HG03354 (cell line): ENCODE results near the gene FGFR1OP2.
A peak's percentile ranks its signal among the peaks of the same experiment; 100 is the strongest.
"Not testable (repeated sequence)": the region's sequence is repeated elsewhere in the genome, so short reads cannot be mapped to it uniquely, and the experiment has no call there.

Experiments
- ATAC-seq: cut with Tn5 transposase; IDR thresholded peaks from one replicate; pipeline ENCODE4 v1.9.1; 2021; ENCODE audit warnings: mild to moderate bottlenecking; ENCODE audit not compliant: unreplicated experiment, poor library complexity, severe bottlenecking

FGFR1OP2 gene

DNA sequence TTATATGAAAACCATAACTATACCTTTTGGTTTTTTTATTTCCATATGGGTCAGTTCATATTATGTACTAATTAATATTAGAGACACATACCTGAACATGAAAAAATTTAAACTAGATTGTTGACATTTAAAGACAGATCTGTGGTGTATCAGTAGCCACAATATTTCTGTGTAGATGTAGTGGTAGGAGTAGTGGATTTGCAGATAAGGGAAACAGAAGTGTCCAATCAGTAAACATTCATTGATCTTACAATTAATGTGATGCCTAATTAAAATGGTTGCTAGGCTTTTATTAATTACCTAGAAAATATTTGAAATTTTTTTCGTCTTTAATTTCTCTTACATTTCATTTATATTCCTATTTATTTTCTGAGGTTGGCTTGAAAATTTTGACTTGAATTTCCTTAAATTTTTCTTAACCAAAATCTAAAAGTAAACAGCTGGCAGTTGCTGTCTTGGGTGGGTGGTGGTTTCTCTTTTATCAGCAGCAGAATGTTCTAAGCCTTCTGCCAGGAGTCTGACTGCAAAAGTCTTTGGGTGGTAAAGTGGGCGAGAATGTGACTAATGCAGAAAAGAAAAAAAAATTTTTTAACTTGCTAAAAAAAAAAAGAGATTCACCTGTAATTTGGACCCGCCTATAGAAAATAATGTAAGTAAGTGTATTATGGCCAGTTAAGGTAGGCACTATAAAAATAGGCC lies 2.4 kb downstream of the FGFR1OP2 start:
- ATAC-seq: no peak

DNA sequence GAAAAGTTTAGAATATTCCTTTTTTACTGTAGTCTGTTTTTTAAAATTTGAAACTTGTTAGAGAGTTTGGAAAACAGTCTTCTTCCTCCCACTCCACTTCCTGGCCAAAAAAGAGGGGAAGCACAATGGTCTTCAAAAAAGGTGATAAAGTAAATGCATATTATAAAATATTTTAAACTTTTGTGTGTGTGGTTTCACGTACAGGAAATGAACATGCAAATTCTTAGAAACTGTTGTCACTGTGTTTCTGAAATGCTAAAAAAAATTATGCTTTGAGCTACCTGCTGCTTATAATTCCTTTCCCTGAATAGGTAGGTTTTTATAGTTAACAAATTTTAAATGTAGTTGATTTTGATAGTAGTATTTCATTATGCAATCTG lies 2.9 kb downstream of the FGFR1OP2 start:
- ATAC-seq: no peak

DNA sequence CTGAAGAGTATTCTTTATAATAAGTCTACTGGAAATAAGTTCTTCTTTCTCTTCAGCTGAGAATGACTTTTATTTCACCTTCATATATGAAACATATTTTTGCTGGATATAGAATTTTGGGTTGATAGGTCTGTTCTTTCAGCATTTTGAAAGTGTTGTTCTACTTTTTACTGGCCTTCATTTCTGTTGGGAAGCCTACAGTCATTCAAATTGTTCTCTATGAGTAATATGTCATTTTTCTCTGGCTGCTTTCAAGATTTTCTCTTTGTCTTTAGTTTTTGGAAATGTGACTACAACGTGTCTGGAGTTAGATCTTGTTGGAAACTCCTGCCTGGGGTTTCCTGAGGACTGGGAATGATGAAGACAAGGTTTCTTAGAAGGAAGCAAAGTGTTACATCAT lies 10.0 kb downstream of the FGFR1OP2 start:
- no peak for ATAC-seq

DNA sequence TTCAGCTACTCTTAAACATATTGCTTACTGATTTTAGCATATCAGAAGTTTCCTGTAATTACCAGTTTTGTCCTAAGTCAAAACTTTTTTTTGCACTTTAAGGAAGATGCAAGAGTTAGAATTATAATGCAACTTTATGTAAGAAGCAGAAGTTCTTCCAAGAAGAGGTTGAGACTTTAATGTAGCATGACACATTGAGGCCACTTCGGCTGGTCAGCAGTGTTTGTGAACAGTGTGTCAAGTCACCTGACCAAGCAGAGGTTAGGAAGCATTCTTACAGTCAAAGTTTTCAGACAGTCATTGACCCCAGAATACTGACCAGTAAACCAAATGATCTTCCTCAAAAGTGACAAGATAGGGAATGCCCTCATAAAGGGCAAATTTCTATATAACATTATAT lies 15.2 kb downstream of the FGFR1OP2 start:
- ATAC-seq: no peak

DNA sequence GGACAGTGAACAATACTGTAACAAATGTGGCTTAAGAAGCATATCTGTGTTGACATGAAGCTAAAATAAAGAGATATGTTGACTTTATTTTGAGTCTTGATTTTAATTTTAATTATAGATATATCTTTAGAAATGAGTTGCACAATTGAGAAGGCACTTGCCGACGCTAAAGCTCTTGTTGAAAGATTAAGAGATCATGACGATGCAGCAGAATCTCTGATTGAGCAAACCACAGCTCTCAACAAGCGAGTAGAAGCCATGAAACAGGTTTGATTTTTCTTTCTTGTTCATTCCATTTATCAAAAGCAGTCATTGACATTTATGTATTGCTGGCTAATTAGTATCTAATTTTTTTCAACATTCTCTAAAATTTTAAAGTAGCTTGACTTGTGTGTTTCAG lies 15.8 kb downstream of the FGFR1OP2 start:
- no peak for ATAC-seq

DNA sequence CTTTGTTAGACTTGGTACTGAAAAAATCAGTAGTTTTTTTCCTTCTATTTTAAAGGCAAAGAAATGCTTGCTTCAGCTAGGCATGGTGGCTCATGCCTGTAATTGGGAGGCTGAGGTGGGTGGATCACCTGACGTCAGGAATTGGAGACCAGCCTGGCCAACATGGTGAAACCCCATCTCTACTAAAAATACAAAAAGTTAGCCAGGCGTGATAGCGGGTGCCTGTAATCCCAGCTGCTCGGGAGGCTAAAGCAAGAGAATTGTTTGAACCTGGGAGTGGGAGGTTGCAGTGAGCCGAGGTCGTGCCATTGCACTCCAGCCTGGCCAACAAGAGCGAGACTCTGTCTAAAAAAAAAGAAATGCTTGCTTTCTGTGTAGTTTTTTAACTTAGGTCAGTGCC lies 23.1 kb downstream of the FGFR1OP2 start:
- not testable (repeated sequence) for ATAC-seq

DNA sequence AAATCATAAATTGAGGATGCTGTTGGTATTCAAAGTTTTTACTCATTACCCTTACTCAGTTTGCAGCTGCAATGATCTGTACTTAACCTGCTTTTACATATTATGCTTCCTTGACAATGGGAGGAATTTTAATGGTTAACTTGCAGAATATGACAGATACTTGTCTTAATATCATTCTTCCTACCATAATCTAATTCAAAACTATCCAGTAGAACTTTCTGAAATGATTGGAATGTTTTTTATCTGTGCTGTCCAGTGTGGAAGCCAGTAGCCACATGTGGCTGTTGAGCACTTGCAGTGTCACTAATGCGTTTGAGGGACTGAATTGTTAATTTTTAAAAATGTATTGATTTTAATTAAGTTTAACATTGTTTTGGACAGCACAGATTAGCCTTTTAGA lies 23.5 kb downstream of the FGFR1OP2 start:
- no peak for ATAC-seq

DNA sequence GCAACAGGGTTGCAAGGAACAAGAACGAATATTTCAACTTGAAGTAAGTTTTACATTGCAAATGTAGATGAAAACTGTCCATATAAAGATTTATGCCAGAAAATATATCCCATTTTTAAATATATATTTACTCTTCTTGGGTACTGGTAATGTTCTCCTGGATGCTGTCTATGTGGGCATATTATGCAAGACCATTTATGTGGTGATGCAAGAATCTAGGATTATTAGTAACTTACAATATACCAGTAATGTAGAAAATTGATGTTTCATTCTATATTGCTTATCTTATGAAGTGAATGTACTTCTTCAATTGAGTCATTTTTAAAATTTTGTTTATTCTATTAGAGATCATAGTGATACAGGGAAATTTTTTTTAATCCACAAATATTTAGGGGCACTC lies 25.1 kb downstream of the FGFR1OP2 start:
- ATAC-seq: no peak

DNA sequence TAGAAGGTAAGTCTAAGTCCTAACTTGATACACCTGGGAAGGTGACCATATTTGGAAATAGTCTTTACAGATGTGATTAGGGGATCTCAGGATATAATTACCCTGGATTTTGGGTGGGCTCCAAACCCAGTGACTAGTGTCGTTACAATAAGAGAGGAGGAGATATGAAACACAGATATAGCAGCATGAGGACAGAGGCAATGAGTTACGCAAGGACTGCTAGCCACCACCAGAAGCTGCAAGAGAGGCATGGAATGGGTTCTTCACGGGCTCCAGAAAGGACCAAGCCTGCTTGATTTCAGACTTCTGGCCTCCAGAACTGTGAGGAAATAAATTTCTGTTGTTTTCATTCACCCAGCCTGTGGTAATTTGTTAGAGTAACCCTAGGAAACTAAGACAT lies 28.6 kb downstream of the FGFR1OP2 start:
- no peak for ATAC-seq

DNA sequence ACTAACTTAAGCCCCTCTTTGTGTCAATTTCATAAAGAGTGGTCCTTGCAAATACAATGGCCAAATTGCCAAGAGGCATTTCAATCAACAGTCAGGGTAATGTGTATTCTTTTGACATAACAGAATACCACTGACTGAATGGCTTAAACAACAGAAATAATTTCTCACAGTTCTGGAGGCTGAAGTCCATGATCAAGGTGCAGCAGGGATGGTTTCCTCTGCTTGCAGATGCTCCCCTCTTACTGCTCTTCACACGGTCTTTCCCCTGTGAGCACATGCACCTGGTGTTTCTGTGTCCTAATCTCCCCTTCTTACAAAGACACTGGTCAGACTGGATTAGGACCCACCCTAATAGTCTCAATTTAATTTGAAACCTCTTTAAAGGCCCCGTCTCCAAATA lies 31.9 kb downstream of the FGFR1OP2 start:
- ATAC-seq: no peak

DNA sequence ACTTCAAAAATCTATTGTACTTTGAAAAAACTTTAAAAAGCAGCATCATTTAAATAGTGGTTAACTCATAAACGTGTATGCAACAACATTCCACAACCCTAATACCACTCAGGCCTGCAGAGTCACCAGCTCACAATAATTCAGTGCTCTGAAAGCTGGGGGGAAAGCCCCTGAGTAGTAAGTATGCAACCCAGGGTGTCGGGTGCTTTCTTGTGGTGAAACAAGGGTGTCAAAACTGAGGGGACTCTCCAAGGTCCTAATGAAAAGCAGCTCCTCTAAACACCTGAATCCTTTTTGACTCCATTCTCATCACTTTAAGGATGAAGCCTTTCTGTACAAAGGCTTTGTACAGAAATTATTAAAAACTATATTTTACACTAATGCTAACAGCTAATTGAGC lies 33.7 kb downstream of the FGFR1OP2 start:
- peak; percentile 97 for ATAC-seq

DNA sequence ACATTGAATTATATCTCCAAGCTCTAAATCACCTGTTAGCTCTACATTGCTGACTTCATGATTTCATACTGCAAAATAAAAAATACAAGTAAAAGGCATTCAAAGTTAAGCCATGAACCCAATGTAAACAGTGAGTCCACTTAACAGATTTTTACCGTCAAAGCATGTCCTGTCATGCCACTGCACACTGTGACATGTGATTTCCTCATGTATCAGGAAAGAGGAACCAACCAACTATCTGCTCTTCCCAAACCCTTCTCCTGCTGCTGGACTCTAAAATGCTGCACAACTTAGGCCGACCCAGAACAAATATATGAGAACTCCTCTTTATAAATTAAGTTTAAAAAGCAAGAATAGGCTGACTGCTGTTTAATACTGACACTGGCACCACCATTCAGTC lies 38.4 kb downstream of the FGFR1OP2 start:
- no peak for ATAC-seq

DNA sequence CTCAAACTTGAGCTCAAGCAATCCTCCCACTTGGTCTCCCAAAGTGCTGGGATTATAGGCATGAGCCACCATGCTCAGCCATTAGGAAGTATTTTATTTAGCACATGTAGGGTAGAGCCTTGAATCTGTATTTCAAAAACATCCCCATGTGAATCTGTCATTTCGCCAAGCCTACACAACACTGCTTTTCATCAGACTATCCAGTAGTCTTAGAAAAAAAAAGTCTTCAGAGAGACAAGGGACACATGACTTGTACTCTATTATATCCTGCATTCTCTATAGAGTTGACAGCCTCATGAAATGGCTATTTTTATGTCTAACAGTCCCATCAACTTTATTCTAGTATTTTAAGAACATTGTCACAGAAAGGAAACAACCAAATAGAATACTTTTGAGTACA lies 40.5 kb downstream of the FGFR1OP2 start:
- no peak for ATAC-seq

DNA sequence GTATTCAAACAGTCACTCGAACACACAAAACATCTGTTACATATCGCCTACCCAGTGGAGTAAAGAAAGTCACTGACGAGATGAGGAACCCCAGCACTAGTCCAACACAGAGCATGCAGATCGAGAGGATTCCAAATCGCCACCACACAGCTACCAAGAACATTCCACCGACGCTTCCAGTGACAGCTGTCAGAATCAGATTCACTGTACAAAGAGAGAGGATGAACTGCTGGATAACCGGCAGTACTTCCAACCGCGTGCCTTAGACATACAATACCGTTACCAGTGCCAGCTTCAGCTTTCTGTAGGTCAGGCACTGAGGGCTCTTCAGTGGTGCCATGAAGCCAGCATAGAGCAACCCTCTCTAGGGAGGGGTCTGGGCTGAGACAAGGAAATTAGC lies 41.5 kb downstream of the FGFR1OP2 start:
- ATAC-seq: no peak

DNA sequence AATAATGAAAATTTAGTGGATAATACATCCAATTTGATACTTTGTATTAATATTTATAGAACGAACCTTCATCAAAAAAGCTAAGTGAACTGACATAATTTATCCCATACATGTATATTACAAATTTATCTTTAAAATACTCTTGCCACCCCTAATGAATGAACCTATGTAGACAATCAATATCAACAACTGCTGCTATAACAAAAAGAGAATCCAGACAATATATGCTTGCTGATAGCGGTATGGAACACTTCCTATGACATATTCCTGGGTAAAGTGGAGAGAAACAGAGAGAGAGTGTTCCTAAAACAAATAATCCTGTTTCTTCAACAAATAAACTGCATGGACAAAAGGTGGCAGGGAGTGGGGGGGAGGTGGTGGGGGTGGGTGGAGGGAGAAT lies 44.6 kb downstream of the FGFR1OP2 start:
- no peak for ATAC-seq

DNA sequence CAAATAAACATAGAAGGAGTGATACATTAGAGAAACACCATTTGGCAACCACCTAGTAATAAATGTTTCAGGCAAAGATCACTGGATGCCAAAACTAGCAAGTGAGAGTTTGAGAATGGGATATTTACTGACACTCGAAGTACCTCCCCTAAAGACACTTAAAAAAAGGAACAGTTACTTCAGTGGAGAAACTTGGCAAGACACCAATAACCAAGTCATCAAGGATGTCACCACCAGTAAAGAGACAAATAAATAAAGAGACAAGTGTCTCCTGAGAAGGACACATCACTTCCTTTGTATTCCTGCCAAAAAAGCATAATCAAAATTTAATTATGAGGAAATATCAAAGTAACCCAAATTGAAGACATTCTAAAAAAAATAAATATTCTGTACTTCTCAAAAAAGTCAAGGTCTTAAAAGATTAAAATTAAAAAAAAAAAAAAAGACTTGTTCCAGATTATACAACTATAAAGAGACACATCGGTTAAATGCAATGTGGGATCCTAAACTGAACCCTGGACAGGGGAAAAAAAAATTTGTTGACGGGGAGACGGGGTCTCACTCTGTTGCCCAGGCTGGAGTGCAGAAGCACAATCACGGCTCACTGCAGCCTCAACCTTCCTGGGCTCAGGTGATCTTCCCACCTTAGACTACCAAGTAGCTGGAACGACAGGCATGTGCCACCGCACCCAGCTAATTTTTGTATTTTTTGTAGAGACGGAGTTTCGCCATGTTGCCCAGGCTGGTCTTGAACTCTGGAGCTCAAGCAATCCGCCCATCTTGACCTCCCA lies 49.6 kb downstream of the FGFR1OP2 start:
- no peak for ATAC-seq

DNA sequence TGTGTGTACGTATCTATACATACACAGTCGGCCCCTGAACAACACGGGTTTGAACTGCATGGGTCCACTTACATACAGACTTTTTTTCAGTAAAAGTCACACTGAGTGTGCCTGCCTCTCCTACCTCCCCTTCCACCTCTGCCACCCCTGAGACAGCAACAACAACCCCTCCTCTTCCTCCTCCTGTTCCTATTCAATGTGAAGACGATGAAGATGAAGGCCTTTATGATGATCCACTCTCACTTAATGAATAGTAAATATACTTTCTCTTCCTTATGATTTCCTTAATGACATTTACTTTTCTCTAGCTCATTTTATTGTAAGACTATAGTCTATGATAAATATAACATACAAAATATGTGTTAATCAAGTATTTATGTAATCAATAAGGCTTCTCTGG lies 50.4 kb downstream of the FGFR1OP2 start:
- ATAC-seq: no peak

DNA sequence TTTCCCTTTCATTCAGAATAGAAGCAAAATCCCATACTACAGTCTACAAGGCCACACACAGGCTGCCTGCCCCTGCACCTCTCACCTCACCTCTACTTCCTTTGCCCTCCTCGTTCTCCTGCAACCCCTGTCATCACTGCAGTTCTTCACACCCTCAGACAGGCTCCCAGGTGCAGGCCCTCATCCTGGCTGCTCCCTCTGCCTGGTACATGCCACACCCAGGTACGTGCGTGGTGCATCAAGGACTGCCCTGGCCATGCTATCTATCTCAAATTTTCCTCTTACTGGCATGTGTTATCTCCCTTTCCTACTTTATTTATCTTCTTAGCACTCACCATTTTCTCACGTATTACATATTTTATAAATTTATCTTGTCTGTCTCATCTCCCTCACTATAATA lies 51.6 kb downstream of the FGFR1OP2 start:
- ATAC-seq: no peak

DNA sequence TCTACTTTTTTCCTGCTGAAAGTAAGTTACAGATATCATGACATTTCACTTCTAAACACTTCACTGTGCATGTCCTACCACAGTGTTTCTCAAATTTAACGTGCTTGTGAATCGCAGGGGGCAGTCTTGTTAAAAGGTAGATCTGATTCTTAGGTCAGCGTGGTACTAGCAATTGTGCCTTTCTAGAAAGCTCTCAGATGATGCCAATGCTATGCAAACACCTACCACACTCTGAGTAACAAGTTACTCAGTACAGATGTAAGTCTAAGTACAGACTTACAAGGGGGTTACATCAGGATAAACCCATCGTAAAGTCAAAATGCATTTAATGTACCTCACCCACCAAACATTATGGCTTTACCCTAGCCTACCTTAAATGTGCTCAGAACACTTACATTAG lies 53.6 kb downstream of the FGFR1OP2 start:
- ATAC-seq: no peak

DNA sequence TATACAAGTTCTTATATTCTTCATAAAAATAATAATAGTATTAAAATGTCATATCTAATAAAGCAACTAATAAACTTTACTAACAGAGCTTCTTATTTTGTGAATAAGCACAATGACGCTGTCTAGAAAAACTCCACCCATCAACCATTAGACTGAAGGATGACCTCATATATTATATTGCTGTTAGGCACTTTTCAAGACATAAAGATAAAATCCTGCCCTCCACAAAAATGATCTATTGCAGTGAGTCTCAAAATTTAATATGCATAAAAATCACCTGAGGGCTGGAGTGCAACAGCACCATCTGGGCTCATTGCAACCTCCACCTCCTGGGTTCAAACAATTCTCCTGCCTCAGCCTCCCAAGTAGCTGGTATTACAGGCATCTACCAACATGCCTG lies 55.8 kb downstream of the FGFR1OP2 start:
- no peak for ATAC-seq

DNA sequence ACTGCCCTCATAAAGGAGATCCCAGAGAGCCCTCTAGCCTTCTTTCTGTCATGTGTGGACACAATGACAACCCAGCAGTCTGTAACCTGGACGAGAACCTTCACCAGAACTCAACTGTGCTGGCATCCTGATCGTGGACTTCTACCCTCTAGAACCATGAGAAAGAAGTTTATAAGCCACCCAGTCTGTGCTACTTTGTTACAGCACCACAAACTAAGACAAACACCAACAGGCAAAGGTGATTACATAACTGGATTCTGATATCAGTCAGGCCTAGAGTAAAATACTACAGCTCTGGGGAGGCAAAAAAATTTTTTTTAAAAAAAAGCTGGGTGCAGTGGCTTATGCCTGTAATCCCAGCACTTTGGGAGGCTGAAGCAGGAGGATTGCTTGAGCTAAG lies 57.4 kb downstream of the FGFR1OP2 start:
- ATAC-seq: no peak

DNA sequence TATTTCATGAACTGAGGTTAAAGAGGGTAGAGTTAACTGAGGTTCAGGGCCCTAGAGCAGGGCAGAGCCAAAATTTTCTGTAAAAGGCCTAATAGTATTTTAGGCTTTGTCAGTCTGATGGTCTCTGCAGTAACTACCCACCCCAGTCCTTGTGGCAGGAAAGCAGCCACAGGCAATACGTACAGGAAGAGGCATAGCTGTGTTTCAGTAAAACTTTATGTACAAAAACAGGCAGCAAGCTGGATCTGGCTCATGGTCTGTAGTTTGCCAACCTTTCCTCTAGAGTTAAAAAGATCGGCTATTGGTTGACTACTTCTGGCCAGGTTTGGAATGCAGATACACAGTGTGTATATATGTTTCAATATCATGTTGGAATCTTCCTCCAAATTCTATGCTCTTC lies 58.7 kb downstream of the FGFR1OP2 start:
- ATAC-seq: no peak
